Astrocyte of the hippocampus (primary cell): ENCODE data around the gene ESPN.
A peak's percentile ranks its signal among the peaks of the same experiment; 100 is the strongest.

Experiments
- DNase-seq: peaks from one replicate; pipeline ENCODE4 v3.0.0; 2011; ENCODE audit warnings: low read depth, low spot score

ESPN gene

DNA sequence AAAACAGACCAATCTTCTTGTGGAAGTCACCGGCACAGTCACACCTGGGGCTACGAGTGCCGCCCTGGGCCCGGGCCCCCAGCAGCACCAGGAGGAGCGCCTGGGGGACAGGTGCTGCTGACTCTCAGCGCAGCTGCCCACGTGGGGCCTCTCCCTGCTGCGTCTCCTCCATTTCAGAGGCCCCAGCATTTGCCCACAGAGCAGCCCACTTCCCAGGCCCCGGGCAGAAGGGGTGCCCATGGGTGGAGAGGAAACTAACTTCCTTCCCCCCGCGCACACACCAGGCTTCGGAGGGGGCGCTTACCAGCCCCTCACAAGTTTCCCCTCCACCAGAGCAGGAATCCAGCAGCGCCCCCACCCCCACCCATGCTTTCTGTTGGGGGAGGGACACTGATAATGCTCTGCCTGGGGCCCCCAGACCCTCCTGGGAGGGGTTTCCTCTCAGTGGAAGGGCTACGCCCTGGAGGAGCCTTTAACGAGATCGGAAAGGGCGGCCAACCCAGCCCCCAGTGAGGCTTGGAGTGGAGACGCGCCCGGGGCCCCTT, 41.0 kb downstream of the ESPN start:
- no peak for DNase-seq

DNA sequence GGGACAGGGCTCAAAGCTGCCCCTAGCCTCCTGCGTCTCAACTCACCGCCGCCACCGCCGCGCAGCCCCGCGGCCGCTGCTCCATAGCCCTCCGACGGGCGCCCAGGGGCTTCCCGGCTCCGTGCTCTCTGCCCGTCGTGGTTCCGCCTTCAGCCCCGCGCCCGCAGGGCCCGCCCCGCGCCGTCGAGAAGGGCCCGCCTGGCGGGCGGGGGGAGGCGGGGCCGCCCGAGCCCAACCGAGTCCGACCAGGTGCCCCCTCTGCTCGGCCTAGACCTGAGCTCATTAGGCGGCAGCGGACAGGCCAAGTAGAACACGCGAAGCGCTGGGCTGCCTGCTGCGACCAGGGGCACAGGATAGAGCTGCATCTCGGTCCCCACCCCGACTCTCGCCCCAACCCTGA, 41.4 kb downstream of the ESPN start, which contains the start of gene TNFRSF25:
Gene TNFRSF25 (minus strand): TSS at position 151 of the 400 bp plus-strand sequence. CDS start 66 bp downstream, at position 85.
- no peak for DNase-seq

DNA sequence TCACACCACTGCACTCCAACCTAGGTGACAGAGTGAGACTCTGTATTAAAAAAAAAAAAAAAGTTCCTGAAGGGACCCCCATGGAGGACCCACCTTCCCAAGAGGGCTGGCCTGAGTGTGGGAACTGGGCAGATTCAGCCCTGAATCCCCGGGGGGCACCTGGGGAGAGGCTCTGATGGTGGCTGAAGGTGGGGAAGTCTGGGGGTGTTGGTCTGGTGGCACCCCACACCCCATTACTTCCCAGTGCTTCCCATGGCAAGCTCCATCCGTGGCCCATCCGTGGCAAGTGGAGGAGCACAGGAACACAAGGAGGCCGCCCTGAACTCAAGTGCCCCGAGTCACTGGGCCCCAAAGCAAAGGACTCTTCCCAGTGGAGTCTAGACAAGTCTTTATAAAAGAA, 42.2 kb downstream of the ESPN start:
- no peak for DNase-seq

DNA sequence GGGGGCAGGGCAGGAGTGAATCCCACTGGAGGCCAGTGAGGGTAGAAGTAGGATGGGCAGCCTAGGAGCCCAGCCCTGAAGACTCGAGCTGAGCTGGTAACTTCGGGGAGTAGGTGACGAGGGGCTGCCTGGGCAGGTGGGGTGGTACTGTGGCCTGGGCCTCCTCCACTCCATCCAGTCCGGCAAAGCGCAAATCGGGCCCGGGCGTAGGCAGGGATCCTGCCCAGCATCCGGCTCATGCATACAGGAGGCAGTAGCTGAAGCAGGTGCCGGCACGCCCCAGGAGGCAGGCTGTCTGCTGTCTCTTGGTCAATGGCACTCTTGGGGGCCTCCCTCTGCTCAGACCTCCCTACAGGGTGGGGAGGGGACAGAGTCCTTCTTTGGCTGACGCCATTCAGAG, 42.6 kb downstream of the ESPN start:
- no peak for DNase-seq

DNA sequence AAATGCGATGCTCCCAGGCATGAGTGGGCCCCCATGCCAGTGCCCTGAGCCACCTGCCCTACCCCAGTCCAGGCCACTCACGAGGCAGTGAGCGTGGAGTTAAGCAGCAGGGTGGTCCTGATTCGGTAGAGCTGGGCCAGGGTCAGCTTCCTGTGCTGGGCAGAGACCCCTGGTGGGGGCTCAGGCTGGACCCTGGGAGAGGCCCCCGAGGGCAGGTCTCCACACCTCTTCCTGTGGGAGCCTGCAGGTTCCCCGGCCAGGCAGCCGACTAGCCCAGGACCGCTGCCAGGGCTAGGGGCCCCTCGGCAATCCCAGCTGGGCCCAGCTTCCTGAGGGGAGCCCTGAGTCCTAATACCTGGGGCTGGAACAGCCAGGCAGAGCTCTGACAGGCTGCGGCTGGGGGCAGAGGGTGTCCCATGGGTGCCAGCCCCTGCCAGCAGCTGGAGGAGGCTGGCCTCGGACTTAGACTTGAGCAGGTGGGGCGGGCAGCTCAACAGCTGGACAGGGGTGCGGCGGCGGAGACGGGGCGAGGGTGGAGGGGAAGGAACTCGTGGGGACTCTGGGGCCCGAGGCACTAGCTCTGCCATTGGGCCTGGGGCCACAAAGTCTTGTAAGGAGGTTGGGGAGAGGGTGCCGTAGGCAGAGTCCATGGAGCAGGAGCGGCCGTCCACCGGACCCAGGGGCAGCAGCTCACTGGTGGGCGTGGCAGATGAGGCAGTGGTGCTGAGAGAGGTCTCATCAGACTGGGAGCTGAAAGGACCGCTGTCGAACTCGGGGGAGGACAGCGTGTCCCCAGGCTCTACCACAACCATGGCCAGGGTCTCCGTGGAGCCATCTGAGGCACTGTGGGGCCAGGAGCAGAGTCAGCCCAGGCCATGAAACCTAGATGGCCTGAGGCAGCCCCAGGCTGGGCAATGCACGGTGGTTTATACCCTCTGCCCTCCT, 43.4 kb downstream of the ESPN start:
- DNase-seq = no peak

DNA sequence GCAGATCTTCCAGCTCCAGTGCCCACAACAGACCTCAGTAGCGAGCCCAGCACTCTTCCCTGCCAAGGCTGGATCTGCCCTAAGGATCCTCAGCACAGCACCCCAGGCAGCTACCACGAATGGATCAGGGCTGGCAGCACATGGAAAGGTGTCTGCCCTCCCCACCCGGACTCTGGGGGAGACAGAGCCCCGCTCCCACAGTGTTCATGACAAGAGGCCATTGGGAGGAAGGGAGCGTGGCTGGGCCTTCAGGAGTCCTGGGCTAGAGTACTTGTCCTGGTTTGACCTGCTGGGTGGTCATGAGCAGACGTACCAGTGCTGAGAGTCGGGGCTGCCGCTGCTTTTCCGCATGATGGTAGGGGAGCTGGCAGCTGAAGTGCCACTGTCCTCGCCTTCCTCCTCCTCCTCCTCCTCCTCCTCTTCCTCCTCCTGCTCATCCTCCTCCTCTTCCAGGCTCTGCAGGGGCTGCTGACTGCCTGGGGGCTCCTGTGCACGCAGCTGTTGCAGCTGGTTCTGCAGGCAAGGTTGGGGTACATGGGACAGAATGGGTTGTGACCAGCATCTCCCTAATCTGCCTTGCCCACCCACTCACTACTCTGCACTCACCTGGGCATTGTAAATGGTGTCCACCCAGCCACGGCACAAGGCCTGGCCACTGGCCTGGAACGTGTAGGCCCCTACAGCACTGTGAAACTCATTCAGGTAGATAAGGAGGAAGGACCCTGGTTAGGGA, 44.3 kb downstream of the ESPN start:
- DNase-seq = no peak

DNA sequence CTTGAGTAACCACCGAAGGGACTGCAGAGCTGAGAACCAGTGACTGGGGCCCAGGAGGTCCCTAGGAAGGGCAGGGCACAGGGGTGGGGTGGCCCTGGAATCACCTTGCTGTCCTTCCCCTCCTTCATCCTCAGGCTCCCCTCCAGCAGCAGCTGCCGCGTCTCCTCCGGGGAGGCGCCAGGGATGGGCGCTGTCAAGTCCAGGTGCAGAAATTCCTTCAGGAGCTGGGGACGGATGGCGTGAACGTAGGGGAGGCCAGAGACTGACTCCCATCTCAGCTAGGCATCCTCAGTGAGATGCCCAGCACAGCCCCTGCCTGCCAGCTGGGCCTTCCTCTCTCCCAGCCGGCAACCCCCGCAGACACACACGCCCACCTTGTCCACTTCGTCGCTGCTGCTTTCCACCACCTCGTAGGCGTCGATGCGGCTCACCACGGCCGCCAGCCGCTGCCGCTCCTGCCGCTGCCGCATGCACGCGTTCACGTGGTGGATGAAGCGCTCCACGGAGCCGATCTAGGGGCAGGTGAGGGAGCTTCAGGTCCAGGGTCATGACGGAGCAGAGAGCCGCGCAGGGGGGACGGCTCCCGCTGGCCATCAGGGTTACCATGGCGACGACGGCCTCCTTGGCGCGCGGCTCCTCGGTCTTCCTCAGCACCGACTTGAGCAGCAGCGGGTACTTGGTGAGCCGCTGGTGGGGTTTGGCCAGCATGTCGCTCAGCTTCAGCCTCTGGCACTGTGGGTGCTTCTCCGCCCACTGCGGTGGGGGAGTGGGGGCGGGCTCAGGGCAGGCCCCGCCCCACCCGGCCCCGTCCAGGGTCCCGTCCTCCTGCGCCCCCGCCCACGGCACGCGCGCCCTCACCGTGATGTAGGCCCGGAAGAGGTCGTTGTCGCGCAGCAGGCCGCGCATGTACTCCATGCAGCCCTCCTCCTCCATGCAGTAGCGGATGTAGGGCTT, 45.8 kb downstream of the ESPN start:
- no peak for DNase-seq

DNA sequence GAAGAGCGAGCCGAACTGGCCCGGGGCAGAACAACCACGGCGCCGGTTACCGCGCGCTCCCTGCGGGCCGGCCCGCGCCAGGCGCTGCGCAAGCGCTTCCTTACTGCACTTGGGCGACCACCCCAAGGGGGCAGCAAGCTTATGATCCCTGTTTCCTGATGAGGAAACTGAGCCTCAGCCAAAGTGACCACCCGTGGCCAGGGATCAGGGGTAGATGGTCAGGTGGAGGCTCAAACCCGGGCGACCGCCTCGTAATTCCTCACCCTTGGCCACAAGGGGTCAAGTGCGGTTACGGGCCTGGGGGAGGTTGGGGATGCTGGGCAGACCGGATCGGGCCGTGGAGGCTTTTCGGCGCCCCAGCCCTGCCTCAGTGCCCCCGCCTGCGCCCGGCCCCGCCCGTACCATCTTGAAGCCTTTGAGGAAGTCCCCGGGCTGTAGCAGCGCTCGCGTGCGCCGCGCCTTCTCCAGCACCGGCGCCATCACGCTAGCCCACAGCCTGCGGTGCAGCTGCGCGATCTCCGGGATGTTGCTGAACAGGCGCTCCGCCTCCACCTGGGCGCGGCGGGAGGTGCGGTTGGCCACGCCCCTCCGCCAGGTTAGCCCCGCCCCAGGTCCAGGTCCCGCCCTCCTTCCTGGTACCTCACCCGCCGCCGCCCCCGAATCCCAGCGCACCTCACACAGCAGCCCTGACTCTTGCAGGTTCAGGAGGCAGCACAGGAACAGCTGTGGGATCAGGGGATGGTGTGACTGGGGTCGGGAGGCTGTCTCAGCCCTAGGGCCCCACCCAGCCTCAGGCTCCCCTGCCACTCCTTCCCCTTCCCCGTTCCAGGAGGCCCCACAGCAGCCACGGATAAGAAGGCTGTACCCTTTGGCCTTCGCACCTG, 46.8 kb downstream of the ESPN start:
- no peak for DNase-seq

DNA sequence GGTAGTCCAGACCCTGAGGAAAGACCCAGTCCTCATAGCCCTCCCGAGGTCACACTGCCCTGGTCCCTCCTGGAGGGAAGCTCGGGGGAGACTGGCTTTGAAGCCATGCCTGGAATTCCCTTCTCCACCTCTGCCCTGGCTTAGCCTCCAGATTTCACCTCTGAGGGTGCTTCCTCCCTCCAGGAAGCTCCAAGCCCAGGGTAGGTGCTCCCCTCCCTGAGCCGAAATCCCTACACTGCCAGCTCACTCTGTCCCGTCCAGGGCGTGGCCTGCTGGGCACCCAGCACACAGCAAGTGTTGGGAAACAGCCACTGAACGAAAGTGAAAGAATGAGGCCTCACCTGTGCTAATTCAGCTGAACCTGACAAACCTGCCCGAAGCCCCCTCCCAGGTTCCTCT, 47.4 kb downstream of the ESPN start:
- DNase-seq = no peak

DNA sequence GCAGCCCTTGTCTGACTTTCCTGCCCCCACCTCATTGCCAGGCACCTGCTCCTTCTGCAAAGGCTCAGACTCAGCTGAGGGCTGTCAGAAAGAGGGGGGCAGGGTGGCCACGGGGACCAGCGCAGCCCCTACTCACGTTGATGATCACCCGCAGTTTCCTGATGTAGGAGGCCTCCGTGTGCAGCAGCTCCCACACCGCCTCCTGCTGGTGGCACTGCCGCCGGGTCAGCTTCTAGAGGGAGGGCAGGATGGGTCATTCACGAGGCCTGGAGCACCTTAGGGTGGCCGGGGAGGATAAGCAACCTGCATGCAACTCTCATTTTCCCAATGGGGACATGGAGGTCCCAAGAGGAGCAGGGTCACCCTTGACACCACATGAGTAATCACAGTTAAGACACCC, 47.8 kb downstream of the ESPN start:
- DNase-seq = no peak

DNA sequence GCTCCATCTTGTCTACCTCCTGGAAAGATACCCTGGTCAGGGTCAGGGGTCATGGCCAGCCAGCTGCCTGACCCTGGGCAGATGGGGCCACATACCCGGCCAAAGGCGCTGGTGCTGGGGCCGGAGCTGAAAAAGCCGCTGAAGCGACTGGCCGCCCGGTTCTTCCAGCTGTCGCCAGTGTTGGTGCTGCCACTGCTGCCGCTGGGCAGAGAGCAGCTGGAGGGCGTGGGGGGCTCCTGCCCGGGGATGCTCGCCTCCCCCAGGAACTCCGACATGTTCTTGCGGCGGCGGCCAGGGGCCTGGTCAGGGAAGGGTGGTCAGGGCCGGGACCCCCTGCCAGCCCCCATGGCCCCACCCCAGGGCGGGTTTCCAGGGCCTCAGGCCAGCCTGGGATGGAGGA, 48.6 kb downstream of the ESPN start:
- no peak for DNase-seq

DNA sequence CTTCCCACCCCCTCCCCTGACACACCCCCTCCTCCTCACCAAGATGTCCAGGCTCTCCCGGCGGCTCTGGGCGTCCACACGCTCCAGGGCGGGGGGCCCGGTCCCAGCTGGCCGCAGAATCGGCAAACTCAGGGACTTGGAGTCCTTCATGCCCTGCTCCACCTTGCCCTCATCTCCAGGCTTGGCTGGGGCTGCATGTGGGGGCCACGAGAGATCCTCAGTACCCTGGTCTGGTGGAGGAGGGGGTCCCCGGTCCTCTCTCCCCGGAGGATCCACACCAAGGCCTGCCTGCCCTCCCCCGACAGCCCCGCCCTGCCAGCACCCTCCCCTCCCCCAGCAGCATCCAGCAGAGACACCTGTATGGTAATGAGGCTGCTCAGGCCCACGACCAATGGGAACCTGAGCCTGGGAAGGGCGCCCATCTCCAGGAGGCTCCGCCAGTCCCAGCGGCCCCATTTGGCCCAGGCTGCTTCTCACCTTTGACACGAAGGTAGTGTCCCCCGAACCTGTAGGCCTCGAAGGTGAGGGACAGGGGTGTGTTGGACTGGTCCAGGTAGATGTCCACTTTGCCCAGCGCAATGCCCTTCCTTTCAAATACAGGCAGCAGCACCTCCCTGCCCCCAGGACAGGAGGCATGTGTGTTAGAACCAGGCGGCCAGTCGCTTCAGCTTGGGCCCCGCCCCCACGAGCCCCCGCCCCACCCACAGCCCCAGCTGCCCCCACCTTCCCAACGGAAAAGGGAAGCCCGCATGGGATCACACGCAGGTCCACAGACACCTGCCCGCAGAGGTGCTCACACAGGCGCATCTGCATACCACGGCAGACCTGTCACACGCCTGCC, 49.6 kb downstream of the ESPN start:
- DNase-seq = no peak

DNA sequence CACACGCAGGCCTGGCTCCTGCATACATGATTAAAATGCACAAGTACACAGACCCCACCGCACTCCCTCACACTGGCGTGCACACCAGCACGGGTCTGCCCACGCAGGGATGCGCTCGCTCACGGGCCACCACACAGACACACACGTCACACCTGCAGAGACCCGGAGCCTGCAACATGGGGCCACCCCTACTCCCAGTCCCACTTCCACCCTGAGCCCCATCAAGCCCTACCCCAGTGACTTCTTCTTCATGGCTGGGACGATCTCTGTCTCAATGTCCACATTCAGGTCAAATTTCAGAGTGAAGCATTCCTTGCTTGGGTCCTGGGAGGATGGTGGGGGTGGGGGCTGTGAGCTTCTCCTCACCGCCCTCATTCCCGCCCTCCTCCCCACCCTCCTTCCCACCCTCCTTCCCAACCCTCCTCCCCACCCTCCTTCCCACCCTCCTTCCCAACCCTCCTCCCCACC, 50.3 kb downstream of the ESPN start:
- DNase-seq = no peak

DNA sequence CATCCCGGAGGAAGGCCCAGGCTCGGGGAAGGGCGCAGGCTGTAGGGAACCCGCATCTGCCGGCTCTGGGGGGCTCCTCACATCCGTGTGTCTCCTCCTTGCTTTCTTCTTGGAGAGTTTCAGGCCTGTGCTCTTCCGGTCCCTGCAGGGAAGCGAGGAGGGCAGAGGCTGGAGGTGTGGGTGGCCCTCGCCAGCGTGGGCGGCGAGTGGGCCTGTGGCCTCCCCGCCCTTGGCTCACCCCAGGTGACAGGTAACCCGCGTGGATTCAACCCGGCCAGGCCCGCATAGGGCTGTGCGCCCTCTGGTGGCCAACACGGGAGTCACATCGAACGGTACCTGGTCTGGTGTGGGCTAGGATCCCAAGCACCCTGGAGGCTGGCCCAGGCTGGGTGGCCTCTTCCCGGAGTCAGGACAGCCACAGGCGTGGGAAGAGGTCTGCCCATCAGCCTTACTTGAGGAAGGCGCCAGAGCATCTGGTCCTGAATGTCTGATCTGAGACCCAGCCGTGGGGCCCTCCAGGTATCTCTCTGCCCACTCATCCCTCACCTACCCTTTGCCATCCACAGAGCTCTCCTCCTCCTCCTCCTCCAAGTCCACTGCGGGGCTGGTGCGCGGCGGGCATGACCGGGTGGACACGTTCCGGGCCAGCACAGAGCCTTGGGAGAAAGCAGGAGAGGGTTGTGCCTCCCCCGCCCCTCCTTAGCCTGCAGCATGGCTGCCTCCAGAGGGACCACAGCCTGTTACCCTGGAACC, 51.0 kb downstream of the ESPN start:
- DNase-seq = peak; percentile 72

DNA sequence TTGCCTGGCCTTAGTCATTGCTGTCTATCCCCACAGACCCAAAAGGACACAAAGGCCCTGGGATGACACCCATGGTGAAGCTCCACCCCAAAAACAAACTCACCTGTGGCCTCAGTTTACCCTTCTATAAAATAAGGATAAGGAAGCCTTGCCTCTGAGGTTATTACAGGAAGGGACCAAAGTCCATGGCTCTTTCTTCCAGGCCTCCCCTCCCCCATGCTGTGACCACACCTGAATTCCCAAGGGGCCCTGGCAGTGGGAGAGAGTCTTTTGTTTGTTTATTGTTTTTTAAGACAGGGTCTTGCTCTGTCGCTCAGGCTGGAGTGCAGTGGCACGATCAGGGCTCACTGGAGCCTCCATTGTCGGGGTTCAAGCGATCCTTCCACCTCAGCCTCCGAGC, 51.9 kb downstream of the ESPN start:
- no peak for DNase-seq

DNA sequence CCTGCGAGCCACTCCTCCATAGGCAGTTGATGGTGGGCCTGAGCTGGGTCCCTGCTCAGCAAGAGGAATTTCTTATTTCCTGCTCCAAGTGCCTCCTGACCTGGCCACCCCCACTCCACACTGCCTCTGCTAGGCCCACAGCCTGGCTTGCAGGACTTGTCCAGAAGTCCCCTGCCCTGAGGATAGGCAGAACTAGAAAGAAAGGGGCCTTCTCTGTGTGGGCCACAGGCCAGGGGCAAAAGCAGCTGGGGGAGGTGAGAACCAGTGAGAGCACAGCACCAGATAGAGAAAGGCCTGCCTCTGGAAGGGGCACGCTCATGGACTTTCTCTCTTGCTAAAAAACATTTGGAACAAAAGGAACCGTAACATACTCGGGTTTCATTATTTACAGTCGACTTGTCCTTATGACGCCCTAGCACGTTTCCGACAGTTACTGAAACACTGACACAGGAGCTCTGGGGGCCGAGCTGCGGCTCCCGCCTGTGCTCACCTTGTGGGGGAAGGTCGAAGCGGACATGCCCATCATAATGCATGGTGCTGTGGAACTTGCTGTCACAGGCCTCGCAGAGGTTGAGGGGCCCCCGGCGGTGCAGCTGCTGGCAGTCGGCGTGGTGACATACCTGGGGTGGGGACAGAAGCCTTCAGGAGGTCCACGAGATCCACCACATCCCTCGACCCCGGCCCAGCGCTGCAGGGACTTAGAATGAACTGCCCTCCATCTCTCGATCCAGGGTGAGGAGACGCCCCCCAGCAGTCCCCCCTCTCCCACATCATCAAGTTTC, 52.7 kb downstream of the ESPN start:
- DNase-seq = no peak

DNA sequence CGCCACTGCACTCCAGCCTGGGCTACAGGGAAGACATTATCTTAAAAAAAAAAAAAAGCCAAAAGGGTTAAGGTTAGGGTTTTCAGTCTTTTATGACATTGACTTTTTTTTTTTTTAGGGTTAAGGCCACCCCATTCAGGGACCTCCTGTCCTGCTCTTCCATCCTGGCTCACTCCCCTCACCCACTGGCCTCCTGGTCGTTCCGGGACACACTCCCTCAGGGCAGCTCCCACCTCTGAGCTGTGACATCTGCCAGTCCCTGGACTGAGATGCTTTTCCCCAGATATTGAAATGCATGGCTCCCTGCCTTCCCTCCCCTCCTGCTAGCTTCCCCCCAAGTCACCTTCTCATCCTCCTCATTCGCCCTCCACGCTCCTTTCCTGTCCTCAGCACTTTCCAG, 57.2 kb downstream of the ESPN start:
- DNase-seq = no peak
